HG03432 (cell line): Measurements from ENCODE around the gene UMAD1.
"Not testable (repeated sequence)": the region's sequence is repeated elsewhere in the genome, so short reads cannot be mapped to it uniquely, and the experiment has no call there.

Experiments used
- ATAC-seq: cut with Tn5 transposase; IDR thresholded peaks from one replicate; pipeline ENCODE4 v1.9.1; 2021; ENCODE audit warnings: mild to moderate bottlenecking, moderate library complexity; ENCODE audit not compliant: unreplicated experiment

Gene UMAD1

DNA sequence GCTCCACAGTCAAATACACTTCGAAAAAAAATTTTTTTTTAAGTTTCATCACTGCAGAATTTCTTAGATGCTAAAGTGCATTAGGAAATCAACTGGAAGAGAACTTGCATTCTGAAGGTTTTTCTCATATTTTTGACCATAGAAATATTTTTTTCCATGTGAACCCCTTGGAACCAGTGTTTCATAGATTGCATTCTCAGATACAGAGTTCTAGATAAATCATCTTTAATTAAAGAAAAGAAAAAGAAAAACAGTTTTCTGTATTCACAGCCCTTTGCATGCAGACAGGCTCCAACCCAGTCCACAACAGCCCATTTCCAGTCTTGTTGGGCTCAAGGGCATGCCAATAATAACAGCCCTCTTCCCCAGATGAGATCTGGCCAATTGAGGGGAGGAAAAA, 153.4 kb downstream of the UMAD1 start:
- no peak for ATAC-seq

- ATAC-seq: no peak
Observed at GRCh38 chr7:7795203-7795602, 154.7 kb downstream of the UMAD1 start.

GRCh38 chr7:7795630-7796121, 155.1 kb downstream of the UMAD1 start:
- no peak for ATAC-seq

DNA sequence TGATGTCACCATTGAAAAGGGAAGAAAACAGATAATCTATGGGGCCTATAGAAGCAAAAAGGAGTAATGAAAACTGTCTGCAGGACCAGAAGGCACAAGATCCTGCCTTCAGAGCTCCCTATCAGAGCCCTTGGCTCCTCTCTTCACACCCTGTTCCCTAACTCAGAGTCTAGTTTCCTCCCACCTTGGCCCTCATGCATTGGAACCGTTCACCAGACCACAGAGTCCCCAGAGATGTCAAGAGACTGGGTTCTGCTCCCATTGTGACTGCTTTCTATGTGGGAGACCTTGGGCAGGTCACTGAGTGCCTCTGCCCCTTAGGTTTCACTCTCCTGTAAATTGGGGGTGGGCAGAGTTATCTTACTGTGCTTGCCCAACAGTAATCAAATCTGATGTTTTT, 158.0 kb downstream of the UMAD1 start:
- peak; percentile 93 for ATAC-seq

GRCh38 chr7:7799138-7799537, 158.6 kb downstream of the UMAD1 start:
- no peak for ATAC-seq

DNA sequence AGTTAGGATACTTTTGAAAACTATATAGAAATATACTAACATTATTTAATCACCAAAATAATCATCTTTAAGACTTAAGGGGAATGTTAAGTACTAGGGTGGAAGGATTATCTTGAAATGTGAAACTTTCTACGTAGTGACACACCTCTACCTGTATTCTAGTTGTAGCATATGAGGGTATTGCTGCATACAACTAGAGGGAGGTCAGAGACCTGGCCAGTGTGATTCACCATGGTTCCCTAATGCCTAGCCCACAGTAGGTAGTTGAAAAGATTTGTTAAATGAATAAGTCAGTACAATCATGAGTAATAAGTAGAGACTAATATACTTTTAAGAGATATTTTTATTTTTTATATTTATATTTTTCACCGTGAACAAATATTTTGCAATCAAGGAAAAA, 162.0 kb downstream of the UMAD1 start:
- no peak for ATAC-seq

- no peak for ATAC-seq
Observed at GRCh38 chr7:7803715-7804178, 163.2 kb downstream of the UMAD1 start.

- not testable (repeated sequence) for ATAC-seq
Observed at GRCh38 chr7:7804822-7805221, 164.3 kb downstream of the UMAD1 start.

DNA sequence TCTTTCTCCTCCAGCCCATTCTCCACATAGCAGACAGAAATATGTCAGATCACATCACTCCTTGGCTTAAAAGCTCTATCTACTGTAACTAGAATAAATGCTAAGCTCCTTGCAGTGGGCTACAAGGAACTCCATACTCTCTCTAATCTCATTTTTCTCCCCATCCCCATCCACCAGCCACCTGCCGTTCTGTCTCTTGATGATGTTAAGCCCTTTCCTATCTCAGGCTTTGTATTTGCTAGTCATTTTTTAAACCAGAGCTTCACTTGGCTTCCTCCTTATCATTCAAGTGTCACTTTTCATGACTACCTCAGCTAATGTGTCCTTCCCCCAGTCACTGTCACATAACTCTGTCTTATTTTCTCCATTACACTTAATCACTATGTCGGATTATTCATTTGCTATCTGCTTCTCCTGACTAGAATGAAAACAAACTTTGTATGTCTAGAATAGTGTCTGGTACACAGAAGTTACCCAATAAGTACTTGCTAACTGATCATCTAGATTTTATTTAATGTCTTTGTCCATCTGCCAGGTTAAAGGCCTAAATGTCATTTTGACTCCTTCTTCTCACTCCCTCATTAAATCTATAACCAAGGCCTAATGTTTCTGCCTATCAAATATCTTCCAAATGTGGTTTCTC, 165.1 kb downstream of the UMAD1 start:
- ATAC-seq: no peak

DNA sequence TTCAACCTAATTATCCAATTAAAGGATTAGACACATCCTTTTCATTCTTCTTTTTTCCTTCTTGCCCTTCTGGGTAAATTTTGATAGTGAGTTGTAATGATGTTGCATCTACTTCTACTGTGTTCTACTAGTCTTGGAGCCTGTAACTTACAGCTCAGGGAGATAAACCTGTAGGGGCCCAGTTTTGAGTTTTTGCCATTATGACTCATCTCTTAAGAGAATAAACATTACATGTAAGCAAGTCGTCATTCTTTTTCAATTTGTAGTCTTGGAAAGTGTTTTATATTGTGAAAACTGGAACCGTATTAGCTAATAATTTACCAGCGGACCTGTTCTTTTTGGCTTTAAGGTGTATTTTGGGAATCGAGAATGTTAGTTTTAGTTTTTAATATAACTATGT, 167.6 kb downstream of the UMAD1 start:
- ATAC-seq: no peak

DNA sequence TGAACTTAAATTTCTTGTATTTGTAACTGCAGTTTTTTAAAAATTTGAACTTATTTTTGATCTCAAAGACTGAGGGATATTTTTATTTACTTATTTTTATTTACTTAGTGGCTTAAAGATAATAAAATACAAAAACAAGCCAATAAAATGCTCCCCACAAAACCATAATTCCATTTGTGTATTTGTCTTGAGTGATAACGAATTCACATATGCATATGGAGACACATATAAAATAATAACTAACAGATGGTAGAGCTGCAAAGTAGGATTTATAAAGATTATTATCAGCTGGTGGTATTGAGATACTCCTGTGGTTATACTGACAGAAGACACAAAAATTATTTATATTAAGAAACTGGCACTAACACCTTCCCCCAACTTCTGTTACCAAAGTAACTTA, 168.1 kb downstream of the UMAD1 start:
- ATAC-seq: no peak

DNA sequence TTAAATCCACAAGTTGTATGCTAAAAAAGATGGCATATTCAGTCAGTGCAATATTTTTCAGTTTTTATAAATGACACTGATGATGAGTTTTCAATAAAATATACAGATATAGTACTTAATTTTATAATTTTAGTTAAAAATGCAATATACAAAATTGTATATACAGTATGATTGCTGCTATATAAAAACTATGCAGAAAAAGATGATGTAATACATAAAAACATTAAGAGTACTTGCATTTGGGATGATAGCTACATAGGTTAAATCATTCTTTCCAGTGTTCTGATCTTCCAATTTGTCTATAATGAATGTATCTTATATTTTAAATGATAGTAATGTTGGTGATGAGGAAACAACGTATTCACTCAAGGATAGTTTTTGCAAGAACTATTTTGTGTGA, 169.8 kb downstream of the UMAD1 start:
- no peak for ATAC-seq

DNA sequence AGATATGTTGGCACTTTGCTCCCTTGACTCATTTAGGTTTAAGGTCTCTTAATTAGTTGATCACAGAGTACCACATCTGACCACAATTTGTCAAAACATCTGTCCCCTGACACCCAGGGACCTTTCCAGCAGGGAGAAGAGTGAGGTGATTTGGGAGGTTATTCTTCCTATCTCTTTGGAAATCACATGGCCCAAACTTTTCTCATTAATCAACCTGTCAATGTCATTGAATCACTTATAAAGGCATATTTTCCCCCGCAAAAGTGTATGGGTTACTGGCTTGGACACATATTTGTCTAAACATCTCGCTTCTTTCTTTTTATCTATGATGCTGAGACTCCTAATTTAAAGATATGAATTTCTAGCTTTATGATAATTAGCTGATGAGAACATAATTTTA, 170.3 kb downstream of the UMAD1 start:
- ATAC-seq: no peak

- ATAC-seq: no peak
Observed at GRCh38 chr7:7812112-7812511, 171.6 kb downstream of the UMAD1 start.

GRCh38 chr7:7815395-7815794, 174.8 kb downstream of the UMAD1 start:
- ATAC-seq: no peak

DNA sequence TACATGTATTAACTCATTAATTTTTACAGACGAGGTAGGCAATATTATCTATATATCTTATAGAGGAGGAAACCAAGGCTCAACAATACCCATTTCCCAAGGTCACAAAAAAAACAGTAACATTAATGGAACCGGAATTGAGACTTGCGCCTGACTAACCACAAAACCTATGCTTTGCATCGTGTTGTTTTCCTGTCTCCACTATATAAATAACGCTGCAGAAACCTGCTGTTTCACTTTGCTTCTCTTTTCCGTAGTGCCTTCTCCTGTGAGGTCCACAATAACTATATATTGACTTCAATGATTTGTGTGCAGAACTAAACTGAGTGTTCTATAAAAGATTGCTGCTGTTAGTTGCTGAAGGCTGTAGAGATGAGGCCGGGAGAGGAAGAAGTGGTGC, 175.5 kb downstream of the UMAD1 start:
- ATAC-seq: peak; percentile 56

DNA sequence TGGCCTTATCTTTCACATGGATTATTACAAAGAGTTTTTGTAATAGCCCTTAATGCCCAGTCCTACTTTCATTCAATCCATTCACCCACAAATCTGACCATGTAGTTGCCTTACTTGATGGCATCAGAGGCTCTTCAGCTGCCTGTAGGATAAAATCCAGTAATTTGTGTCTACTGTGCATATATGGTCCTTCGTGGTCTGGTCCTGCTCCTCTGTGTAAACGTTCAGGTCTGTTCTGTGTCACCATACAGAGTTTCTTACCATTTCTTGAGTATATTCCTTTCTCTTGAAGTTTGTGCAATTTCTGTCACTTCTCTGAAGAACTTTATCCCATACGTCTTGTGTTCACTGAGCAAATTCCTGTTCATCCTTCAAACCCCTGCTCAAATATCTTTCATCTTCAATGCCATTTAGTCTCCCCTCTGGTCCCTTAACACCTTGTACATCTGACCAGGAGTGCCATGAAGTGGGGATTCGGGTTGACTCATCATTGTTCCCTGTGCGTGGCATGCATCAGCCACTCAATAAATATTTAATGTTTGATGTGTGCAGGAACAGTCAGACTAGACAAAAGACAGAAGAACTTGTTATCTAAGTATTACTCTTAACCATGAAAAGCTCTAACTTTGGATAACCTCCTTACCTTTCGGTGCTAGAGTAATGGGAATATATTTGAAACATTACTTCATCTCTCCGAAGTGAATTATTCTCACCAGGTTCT, 176.4 kb downstream of the UMAD1 start:
- ATAC-seq: no peak

DNA sequence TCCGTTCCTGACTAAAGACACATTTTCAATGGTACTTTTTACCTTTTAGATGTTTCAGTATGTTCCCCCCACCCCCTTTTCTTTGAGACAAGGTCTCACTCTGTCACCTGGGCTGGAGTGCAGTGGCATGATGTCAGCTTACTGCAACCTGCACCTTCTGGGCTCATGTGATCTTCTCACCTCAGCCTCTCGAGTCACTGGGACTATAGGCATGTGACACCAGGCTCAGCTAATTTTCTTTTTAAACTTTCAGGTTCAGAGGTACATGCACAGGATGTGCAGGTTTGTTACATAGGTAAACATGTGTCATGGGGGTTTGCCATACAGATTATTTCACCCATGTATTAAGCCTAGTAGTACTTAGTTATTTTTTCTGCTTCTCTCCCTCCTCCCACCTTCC, 177.2 kb downstream of the UMAD1 start:
- ATAC-seq: no peak

GRCh38 chr7:7818179-7818578, 177.6 kb downstream of the UMAD1 start:
- not testable (repeated sequence) for ATAC-seq

- peak; percentile 59 for ATAC-seq
Observed at GRCh38 chr7:7819442-7820247, 179.1 kb downstream of the UMAD1 start.

DNA sequence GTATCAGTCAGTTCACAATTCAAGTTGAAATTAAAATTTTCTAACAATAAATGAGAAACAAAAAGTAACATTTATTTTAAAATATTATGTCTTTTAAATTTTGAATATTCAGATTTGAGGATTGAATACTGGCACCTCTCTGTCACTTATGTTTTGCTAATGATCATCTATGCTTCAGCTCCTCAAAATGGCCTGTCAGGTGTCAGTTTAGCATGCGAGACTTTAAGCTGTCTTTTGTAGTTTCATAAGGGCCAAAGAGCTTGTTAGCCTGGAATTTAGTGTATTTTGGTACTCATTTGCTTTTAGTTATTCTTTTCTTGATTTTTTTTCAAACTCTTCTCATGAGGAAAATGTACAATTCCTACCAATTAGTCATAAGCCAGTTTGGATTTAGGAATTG, 179.9 kb downstream of the UMAD1 start:
- ATAC-seq: no peak

DNA sequence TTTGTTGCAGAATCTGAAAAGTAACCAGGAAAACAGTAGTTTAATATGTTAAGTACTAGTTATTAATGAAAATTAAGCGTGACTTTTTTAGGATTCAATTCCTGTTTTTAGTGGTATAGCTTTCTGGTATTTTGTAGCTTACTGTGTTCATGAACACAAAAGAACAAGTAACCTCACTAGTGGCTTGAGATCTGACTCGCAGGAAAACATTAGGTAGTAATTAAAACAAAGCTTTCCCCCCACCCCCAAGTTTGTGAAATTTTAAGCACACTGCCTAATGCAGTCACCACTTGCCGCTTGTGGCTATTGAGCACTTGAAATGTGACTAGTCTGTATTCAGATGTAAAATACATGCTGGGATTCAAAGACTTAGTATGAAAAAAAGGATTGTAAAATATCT, 180.4 kb downstream of the UMAD1 start:
- no peak for ATAC-seq
